ENCODE results near the gene KIF26B.

- TF ChIP-seq PATZ1 (CRISPR knock-in tag; IDR thresholded peaks at IDR 0.05; ENCODE audit: borderline replicate concordance) (no peak), TSHZ2 (CRISPR knock-in tag; IDR thresholded peaks at IDR 0.05) (no peak), ZC3H10 (CRISPR knock-in tag; IDR thresholded peaks at IDR 0.05) (no peak), ISL1 (CRISPR knock-in tag; IDR thresholded peaks at IDR 0.05) (no peak), ZFP3 (CRISPR knock-in tag; IDR thresholded peaks at IDR 0.05) (no peak), ARNTL (CRISPR knock-in tag; IDR thresholded peaks at IDR 0.05; ENCODE audit: borderline replicate concordance, low read depth) (no peak), GLIS3 (CRISPR knock-in tag; IDR thresholded peaks at IDR 0.05) (no peak), SNAI2 (CRISPR knock-in tag; IDR thresholded peaks at IDR 0.05) (no peak), CREB5 (CRISPR knock-in tag; IDR thresholded peaks at IDR 0.05; ENCODE audit: low read depth) (no peak), POU6F1 (CRISPR knock-in tag; IDR thresholded peaks at IDR 0.05; ENCODE audit: borderline replicate concordance, low read depth) (no peak), ZNF8 (CRISPR knock-in tag; IDR thresholded peaks at IDR 0.05) (no peak), ESRRG (CRISPR knock-in tag; IDR thresholded peaks at IDR 0.05) (no peak), ZFP30 (CRISPR knock-in tag; IDR thresholded peaks at IDR 0.05) (no peak), RARB (CRISPR knock-in tag; IDR thresholded peaks at IDR 0.05) (no peak)
These were observed 454.8 kb downstream of the KIF26B start for GRCh38 chr1:245609354-245610150.

All from SK-N-SH treated with all-trans-retinoic acid at 6 μM for 48 hours (cell line).